ENCODE measurements around the gene FAIM2. TPM values are rescaled to one million over a fixed set of nuclear protein-coding genes. Genes with fewer than 3 reads are reported as not detected.

The FAIM2 gene
- total and polyA plus RNA-seq, 2 donors (not counting 3 experiments of a cell fraction or from before 2014, with no cell fraction given) = 0.01 TPM; not detected in 1

- CTCF ChIA-PET = interaction anchor here (1.2 to 1.9 kb wide), 3 partner anchors 15 to 81 kb away, joined by 5 to 7 read pairs (median 5); no protein-coding TSS in a partner anchor
- H3K79me2 ChIP-seq (ENCODE audit: control insufficient read depth, insufficient read depth, low read length) = no peaks in the 10 kb centered on the region
- TF ChIP-seq GATA2 (IDR thresholded peaks at IDR 0.05; ENCODE audit: insufficient read depth, insufficient read length, low read depth, low read length) = no peak
- TF ChIP-seq JUN (IDR thresholded peaks at IDR 0.05; ENCODE audit: borderline replicate concordance, insufficient read depth, insufficient read length, low read depth) = no peak
- TF ChIP-seq POLR2AphosphoS5 (IDR thresholded peaks at IDR 0.05; ENCODE audit: insufficient read depth, low read depth, low read length) = no peak
- TF ChIP-seq MYC (IDR thresholded peaks at IDR 0.05; ENCODE audit: low read depth, low read length) = no peak
- TF ChIP-seq FOS (IDR thresholded peaks at IDR 0.05; ENCODE audit: borderline replicate concordance, insufficient read depth, low read length) = no peak
- no peak for TF ChIP-seq MAX (IDR thresholded peaks at IDR 0.05; ENCODE audit: insufficient read depth, insufficient read length)
- TF ChIP-seq POLR2A (IDR thresholded peaks at IDR 0.05; ENCODE audit: low read depth, low read length) = no peak
- no peak for TF ChIP-seq EZH2 (IDR thresholded peaks at IDR 0.05; ENCODE audit: borderline replicate concordance, low read depth, low read length, severe bottlenecking)
- TF ChIP-seq CTCF (IDR thresholded peaks at IDR 0.05; ENCODE audit: extremely low read depth in 1 of 2, insufficient read depth in 1 of 2, low read depth in 1 of 2, low read length in 2 of 2) = no peak
- no peak overlapping the region for H3K9ac ChIP-seq (replicated peaks; ENCODE audit: extremely low read depth, insufficient read depth, low read length)
- no TSS peak for BruUV-seq (replicated peaks)
- H3K27ac ChIP-seq (ENCODE audit: insufficient read depth, low read depth, low read length) = no peak overlapping the region
- H4K20me1 ChIP-seq (replicated peaks; ENCODE audit: control insufficient read depth, extremely low read depth, insufficient read depth, low read length) = no peaks in the 10 kb centered on the region
- no peak for FAIRE-seq
- intact Hi-C loops (cut with micrococcal nuclease) (no loop called here), dilution Hi-C loops (cut with MboI; ENCODE audit: extremely low pct_ligation_motif_present, low sequenced_read_pairs) (no loop called here)
- no peak overlapping the region for H3K4me2 ChIP-seq (ENCODE audit: insufficient read depth, low read length)
- H3K4me3 ChIP-seq (replicated peaks in 1 of 3; ENCODE audit: insufficient read depth in 1 of 3, low read depth in 1 of 3, low read length in 3 of 3) = no peak overlapping the region
- peaks cover 4 to 14% of the 10 kb centered on the region in 2 experiments for H3K27me3 ChIP-seq (ENCODE audit: control insufficient read depth in 2 of 2, insufficient read depth in 2 of 2, low read length in 2 of 2)
- H3K9me3 ChIP-seq (replicated peaks; ENCODE audit: control insufficient read depth, insufficient read depth, low read length) = no peaks in the 10 kb centered on the region
- no peak for DNase-seq (ENCODE audit: low read depth, low spot score)
- H3K36me3 ChIP-seq (ENCODE audit: control insufficient read depth in 2 of 2, extremely low read depth in 1 of 2, insufficient read depth in 2 of 2, low read length in 2 of 2) = no peaks in the 10 kb centered on the region
- no peak overlapping the region for H2AFZ ChIP-seq (ENCODE audit: low read depth, low read length)
- no peaks in the 10 kb centered on the region for H3K9me1 ChIP-seq (replicated peaks; ENCODE audit: control insufficient read depth, extremely low read depth, insufficient read depth, low read length)
- POLR2A ChIA-PET = no interaction called here
- H3K4me1 ChIP-seq (ENCODE audit: control insufficient read depth, extremely low read depth, insufficient read depth, low read length) = no peaks in the 10 kb centered on the region
Observed at GRCh38 chr12:49885663-49886461, 17.8 kb downstream of the FAIM2 start.
